ENCODE results near the gene LAMA2.

Gene LAMA2, protein sequence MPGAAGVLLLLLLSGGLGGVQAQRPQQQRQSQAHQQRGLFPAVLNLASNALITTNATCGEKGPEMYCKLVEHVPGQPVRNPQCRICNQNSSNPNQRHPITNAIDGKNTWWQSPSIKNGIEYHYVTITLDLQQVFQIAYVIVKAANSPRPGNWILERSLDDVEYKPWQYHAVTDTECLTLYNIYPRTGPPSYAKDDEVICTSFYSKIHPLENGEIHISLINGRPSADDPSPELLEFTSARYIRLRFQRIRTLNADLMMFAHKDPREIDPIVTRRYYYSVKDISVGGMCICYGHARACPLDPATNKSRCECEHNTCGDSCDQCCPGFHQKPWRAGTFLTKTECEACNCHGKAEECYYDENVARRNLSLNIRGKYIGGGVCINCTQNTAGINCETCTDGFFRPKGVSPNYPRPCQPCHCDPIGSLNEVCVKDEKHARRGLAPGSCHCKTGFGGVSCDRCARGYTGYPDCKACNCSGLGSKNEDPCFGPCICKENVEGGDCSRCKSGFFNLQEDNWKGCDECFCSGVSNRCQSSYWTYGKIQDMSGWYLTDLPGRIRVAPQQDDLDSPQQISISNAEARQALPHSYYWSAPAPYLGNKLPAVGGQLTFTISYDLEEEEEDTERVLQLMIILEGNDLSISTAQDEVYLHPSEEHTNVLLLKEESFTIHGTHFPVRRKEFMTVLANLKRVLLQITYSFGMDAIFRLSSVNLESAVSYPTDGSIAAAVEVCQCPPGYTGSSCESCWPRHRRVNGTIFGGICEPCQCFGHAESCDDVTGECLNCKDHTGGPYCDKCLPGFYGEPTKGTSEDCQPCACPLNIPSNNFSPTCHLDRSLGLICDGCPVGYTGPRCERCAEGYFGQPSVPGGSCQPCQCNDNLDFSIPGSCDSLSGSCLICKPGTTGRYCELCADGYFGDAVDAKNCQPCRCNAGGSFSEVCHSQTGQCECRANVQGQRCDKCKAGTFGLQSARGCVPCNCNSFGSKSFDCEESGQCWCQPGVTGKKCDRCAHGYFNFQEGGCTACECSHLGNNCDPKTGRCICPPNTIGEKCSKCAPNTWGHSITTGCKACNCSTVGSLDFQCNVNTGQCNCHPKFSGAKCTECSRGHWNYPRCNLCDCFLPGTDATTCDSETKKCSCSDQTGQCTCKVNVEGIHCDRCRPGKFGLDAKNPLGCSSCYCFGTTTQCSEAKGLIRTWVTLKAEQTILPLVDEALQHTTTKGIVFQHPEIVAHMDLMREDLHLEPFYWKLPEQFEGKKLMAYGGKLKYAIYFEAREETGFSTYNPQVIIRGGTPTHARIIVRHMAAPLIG (N-terminal part only)

GRCh38 chr6:128882991-128883611 lies at the start of gene LAMA2:
Gene LAMA2, plus strand, starts transcription at chr6:128883138. Its CDS starts 108 bp downstream, at chr6:128883246.
- DNase-seq = peak; percentile 13

DNA sequence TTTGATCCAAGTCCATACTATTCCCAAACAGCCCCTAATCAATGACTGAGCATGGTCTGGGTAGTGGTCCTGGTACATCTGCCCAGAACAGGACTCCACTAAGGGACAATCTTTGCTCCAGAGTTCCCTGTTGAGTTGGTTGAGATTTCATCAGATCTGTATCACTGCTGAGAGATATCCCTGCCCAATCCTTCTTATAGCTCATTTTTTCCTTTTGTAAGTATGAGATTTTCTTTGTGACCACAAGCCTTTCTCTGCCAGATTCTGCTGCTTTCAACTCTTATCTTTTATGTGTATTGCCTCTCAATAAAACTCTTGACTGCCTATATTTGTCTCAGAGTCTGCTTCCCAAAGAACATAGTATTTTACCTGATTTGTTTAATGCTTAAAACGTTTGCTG lies 46.2 kb upstream of the LAMA2 start:
- no peak for DNase-seq

DNA sequence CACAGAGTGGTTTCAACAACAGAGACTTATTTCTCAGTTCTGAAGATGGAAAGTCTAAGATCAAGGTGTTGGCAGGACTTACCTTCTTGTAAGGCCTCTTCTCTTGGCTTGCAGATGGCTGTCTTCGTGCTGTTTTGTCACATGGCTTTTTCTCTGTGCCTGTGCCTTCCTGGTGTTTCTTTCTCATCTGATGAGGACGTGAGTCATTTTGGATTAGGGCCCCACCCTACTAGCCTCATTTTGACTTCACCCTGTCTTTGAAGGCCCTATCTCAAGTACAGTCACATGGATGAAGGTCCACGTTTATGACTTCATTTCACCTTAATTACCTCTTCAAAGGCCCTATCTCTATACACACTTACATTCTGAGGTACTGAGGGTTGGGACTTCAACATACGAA lies 41.4 kb upstream of the LAMA2 start:
- DNase-seq = no peak

DNA sequence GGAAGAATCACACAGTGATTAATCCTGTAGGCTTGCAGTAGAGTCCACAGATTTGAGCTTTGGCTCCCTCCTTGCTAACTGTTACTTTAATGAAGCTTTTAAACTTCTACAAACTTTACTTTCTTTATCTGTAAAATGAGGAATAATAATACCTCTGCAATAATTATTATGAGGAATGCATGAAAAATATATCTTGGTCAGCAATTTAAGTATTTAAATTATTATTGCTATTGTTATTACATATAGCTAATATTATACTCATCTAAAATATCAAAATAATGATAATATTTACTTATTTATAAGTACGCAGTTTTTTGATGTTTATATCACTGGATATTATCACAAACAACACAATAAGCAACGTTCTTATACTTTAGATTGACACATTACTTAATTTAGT lies 38.3 kb upstream of the LAMA2 start:
- no peak for DNase-seq

GRCh38 chr6:128847431-128848210 lies 35.3 kb upstream of the LAMA2 start:
- DNase-seq = no peak

- no peak for DNase-seq
Observed at GRCh38 chr6:128848212-128848935, 34.6 kb upstream of the LAMA2 start.

GRCh38 chr6:128855581-128856085 lies 27.3 kb upstream of the LAMA2 start:
- DNase-seq = no peak

GRCh38 chr6:128857806-128858205 lies 25.1 kb upstream of the LAMA2 start:
- no peak for DNase-seq

DNA sequence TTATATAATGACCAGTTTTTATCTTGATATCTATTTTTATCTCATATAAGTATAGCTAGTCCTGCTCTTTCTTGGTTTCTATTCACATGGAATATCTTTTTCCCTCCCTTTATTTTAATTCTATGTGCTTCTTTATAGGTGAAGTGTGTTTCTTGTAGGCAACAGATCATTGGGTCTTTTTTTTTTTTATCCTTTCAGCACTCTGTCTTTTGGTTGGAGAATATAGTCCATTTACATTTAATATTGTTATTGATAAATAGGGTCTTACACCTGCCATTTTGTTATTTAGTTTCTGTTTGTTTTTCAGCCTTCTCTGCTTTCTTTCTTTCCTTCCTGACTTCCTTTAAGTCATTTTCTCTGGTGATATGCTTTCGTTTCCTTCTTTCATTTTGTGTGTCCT lies 22.2 kb upstream of the LAMA2 start:
- DNase-seq = no peak

DNA sequence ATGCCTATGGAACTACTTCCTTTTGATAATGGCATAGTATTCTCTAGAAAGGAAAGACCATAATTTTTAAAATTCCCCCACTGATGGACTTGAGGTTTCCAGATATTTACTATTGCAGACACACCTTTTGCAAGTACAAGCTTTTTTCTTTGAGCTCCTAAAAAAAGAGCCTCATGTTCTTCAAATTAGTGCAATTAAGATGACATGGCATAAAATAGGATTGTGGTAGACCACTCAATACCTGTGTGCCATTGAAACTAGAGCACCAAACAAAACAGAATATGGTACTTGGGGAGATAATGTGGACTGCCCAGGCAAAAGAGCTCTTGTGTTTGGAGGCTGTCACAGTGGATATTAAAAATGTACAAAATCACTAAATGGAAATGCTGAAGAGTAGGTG lies 19.0 kb upstream of the LAMA2 start:
- DNase-seq = no peak

- DNase-seq = no peak
Observed at GRCh38 chr6:128870746-128871145, 12.2 kb upstream of the LAMA2 start.

GRCh38 chr6:128874863-128875262 lies 8.1 kb upstream of the LAMA2 start:
- no peak for DNase-seq

GRCh38 chr6:128882560-128882959 lies 378 bp upstream of the LAMA2 start:
- DNase-seq = no peak

DNA sequence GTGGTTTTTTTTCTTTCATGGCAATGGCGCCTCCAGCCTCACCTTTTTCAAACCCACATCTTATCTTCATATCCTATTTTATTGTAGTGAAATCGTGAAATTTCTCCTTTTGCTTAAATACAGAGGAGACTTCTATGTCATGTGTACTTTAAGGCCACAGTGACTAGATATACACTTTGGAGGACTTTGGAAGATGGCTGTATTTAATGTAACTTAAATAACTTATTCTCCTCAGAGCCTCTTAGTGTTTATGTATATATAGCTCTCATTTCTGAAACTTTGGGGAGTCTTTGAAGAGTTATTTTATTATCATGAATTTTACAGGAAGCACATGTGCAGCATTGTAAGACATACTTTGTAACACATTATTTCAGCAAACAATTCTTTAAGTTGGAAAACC lies 968 bp downstream of the LAMA2 start:
- DNase-seq = no peak

DNA sequence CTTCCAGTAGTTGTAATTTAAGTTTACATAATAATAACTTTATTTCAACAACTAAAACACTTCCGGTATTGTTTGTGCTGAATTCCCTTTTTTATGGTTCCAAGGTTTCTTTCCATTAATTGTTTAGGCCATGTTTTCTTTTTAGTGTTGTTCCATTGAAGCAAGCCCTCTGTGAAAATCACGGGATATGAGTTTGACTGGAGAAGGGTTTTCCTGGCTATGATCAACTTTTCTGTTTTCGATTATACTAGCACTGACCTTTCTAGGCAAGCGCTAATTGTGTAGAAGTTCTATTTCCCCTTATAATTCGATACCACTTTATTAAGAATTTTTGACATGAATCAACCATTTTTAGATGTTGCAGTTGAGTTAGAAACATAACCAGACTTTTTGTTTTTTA lies 2.4 kb downstream of the LAMA2 start:
- no peak for DNase-seq

GRCh38 chr6:128886706-128887105 lies 3.8 kb downstream of the LAMA2 start:
- no peak for DNase-seq

DNA sequence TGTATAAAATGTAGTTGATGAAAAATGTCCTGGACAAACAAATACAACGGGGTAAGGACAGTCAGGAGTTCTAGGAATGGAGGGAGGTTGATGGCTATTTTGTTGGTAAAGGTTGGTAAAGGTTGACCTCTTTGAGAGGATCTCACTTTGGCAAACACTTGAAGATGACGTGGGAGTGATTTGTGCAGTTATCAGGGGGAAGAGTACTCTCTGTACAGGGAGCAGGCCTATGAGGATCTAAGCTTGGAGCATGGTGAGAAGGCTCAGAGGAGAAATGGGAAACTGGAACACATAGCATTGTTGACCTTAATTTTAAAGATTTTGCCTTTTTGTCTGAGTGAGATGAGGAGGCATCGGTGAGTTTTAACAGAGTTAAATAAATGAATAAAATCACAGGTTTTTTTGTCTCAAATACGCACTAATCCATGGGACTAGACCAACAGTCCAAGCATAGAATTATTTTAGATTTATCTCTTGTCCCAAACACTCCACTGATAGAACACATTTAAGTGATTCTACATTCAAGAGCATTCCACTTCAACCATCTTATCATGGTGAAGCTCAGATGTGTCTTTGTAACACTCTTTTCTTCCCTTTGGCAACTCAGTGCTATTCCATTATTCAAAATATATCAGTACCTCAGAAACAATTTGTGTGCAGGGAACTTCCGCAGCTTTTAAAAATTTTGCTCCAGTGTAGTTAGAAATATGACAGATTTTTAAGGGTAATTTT lies 5.7 kb downstream of the LAMA2 start:
- DNase-seq = no peak

- DNase-seq = no peak
Observed at GRCh38 chr6:128889870-128890269, 6.9 kb downstream of the LAMA2 start.

DNA sequence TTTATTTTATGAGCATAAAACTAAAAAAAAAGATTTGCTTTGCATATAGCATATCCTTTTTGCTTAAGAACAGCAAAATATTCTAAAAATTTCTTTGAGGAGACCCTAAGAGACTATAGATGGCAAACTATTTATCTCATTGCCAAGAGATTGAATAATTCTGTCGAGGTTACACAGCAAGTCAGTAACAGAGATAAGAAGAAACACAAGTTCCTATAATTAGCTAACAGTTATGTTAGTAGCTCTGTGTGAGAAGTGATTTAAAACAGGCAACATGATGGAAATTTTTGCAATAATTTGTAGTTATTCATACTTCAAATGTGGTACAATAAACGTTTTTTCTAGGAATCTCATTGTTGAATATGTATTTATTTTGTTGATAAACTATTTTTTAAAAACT lies 9.1 kb downstream of the LAMA2 start:
- DNase-seq = no peak

- DNase-seq = no peak
Observed at GRCh38 chr6:128899341-128900050, 16.6 kb downstream of the LAMA2 start.
